ENCODE data around the gene FAM3A. TPM values are rescaled to one million over a fixed set of nuclear protein-coding genes. Genes with fewer than 3 reads are reported as not detected.

Gene FAM3A
- total RNA-seq, 5 donors from 2014 or later (not counting 1 experiment from before 2014, with no cell fraction given) = 33.9 to 67.6 (median 57.8) TPM

DNA sequence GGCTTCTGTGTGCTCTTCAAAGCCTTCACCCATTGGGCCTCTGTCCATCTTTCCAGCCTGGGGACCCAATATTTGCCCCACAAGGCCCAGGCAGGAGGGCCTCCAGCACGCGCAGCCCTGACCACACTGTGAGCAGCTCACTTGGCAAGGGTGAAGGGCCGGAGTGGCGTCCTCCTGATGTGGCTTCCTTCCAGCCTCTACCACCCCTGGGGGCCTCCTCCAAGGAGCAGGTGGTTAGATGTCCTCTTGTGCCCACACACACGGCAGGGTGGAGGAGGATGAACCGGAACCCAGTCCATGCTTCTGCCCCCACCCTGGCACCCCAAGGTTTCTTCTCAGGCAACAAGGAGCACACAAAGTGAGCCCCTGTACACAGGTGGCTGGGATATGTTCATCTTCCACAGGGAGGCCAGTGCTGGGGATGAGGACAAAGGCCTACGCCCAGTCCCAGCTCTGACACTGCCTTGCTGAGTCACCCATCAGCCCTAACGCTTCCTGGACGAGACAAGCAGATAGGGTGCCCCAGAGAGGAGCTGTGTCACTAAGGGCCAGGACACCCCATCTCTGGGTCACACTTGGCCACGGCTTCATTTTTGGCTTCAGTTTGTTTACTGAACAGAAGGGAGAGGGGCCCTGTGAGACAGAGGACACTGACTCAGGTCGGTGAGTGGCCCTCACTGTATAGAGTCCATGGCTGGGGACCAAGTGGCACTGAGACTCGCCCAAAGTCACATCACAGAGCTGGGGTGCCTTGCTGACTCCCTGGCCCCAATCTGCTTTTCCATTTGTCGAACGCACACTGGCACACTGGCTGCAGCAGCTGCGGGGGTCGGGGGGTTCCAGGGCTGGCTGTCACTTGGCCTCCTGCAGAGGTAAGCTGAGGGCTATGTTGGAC lies 31.5 kb downstream of the FAM3A start:
- Mint-ChIP-seq H3K36me3 (no peaks in the 10 kb centered on the region), H3K4me1 (peaks cover 25 to 37% (median 36%) of the 10 kb centered on the region in 3 donors), H3K27ac (peak overlapping the region; percentile 23 to 66), H3K4me3 (peak overlapping the region in 2 of 3 donors; percentile 3 to 61), H3K9me3 (no peaks in the 10 kb centered on the region), H3K27me3 (peaks cover 0 to 12% of the 10 kb centered on the region in 2 donors)
- ChIA-PET POLR2A (no interaction called here), CTCF (no interaction called here)
- no peaks in the 10 kb centered on the region for H3K9me3 ChIP-seq
- H3K27ac ChIP-seq (ENCODE audit: low read length) = no peak overlapping the region
- ATAC-seq (replicated peaks in 1 of 4) (no peak), DNase-seq (no peak)
- H3K4me3 ChIP-seq (ENCODE audit: control insufficient read depth in 1 of 2, extremely low read depth in 1 of 2, low read length in 1 of 2) = no peak overlapping the region
- 78% methylated on average over 3 of the region's 16 CpGs for WGBS (ENCODE audit: insufficient coverage)
- H3K27me3 ChIP-seq (replicated peaks in 1 of 2; ENCODE audit: control insufficient read depth in 2 of 2, extremely low read depth in 1 of 2, insufficient read depth in 2 of 2, low read length in 1 of 2) = no peaks in the 10 kb centered on the region
- H3K4me1 ChIP-seq (ENCODE audit: control insufficient read depth in 1 of 2, extremely low read depth in 1 of 2, insufficient read depth in 2 of 2, low read length in 2 of 2) = peaks cover 0 to 62% of the 10 kb centered on the region in 2 experiments
- H3K36me3 ChIP-seq (ENCODE audit: control insufficient read depth in 2 of 2, extremely low read depth in 1 of 2, insufficient read depth in 1 of 2, low read length in 1 of 2) = peaks cover 0 to 24% of the 10 kb centered on the region in 2 donors

- DNase-seq (no peak), ATAC-seq (replicated peaks in 1 of 4) (no peak)
- 71% methylated on average over 3 of the region's 7 CpGs for WGBS (ENCODE audit: insufficient coverage)
- H3K9me3 ChIP-seq = no peaks in the 10 kb centered on the region
- Mint-ChIP-seq H3K27ac (peak overlapping the region; percentile 34 to 49), H3K27me3 (peaks cover 0 to 12% of the 10 kb centered on the region in 2 donors), H3K36me3 (no peaks in the 10 kb centered on the region), H3K4me3 (peak overlapping the region in 1 of 3 donors; percentile 28), H3K9me3 (no peaks in the 10 kb centered on the region), H3K4me1 (peaks cover 26 to 31% (median 30%) of the 10 kb centered on the region in 3 donors)
- H3K27ac ChIP-seq (ENCODE audit: low read length) = no peak overlapping the region
- H3K36me3 ChIP-seq (ENCODE audit: control insufficient read depth in 2 of 2, extremely low read depth in 1 of 2, insufficient read depth in 1 of 2, low read length in 1 of 2) = peaks cover 0 to 21% of the 10 kb centered on the region in 2 donors
- no peak overlapping the region for H3K4me3 ChIP-seq (ENCODE audit: control insufficient read depth in 1 of 2, extremely low read depth in 1 of 2, low read length in 1 of 2)
- H3K4me1 ChIP-seq (ENCODE audit: control insufficient read depth in 1 of 2, extremely low read depth in 1 of 2, insufficient read depth in 2 of 2, low read length in 2 of 2) = peaks cover 0 to 58% of the 10 kb centered on the region in 2 experiments
- CTCF ChIA-PET = interaction anchor here in 1 of 2 donors (0.7 kb wide), 1 partner anchor 42 kb away, joined by 4 read pairs; no protein-coding TSS in a partner anchor
- POLR2A ChIA-PET = no interaction called here
- H3K27me3 ChIP-seq (replicated peaks in 1 of 2; ENCODE audit: control insufficient read depth in 2 of 2, extremely low read depth in 1 of 2, insufficient read depth in 2 of 2, low read length in 1 of 2) = no peaks in the 10 kb centered on the region
Observed at GRCh38 chrX:154483325-154483724, 32.7 kb downstream of the FAM3A start.

GRCh38 chrX:154482786-154483185 lies 33.2 kb downstream of the FAM3A start:
- H3K36me3 ChIP-seq (ENCODE audit: control insufficient read depth in 2 of 2, extremely low read depth in 1 of 2, insufficient read depth in 1 of 2, low read length in 1 of 2) = peaks cover 0 to 17% of the 10 kb centered on the region in 2 donors
- DNase-seq (no peak), ATAC-seq (replicated peaks in 1 of 4) (no peak)
- Mint-ChIP-seq H3K9me3 (no peaks in the 10 kb centered on the region), H3K27me3 (peaks cover 0 to 8% of the 10 kb centered on the region in 2 donors), H3K4me1 (peaks cover 24 to 30% (median 27%) of the 10 kb centered on the region in 3 donors), H3K36me3 (no peaks in the 10 kb centered on the region), H3K27ac (peak overlapping the region in 1 of 2 donors; percentile 34), H3K4me3 (no peak overlapping the region)
- ChIA-PET CTCF (interaction anchor here in 1 of 2 donors (0.7 kb wide), 1 partner anchor 42 kb away, joined by 4 read pairs; no protein-coding TSS in a partner anchor), POLR2A (no interaction called here)
- H3K9me3 ChIP-seq = no peaks in the 10 kb centered on the region
- no peak overlapping the region for H3K27ac ChIP-seq (ENCODE audit: low read length)
- WGBS (ENCODE audit: insufficient coverage) = 93% methylated on average over 3 of the region's 7 CpGs
- H3K4me3 ChIP-seq (ENCODE audit: control insufficient read depth in 1 of 2, extremely low read depth in 1 of 2, low read length in 1 of 2) = no peak overlapping the region
- H3K4me1 ChIP-seq (ENCODE audit: control insufficient read depth in 1 of 2, extremely low read depth in 1 of 2, insufficient read depth in 2 of 2, low read length in 2 of 2) = peaks cover 0 to 58% of the 10 kb centered on the region in 2 experiments
- no peaks in the 10 kb centered on the region for H3K27me3 ChIP-seq (replicated peaks in 1 of 2; ENCODE audit: control insufficient read depth in 2 of 2, extremely low read depth in 1 of 2, insufficient read depth in 2 of 2, low read length in 1 of 2)

GRCh38 chrX:154481911-154482601 lies 34.0 kb downstream of the FAM3A start:
- CTCF ChIA-PET = no interaction called here
- Mint-ChIP-seq H3K9me3 (no peaks in the 10 kb centered on the region), H3K36me3 (no peaks in the 10 kb centered on the region), H3K27ac (peak overlapping the region in 1 of 2 donors; percentile 28), H3K4me3 (peak overlapping the region in 1 of 3 donors; percentile 15), H3K4me1 (peaks cover 25 to 34% (median 31%) of the 10 kb centered on the region in 3 donors), H3K27me3 (peaks cover 0 to 8% of the 10 kb centered on the region in 2 donors)
- H3K4me3 ChIP-seq (ENCODE audit: control insufficient read depth in 1 of 2, extremely low read depth in 1 of 2, low read length in 1 of 2) = no peak overlapping the region
- POLR2A ChIA-PET = no interaction called here
- no peaks in the 10 kb centered on the region for H3K27me3 ChIP-seq (replicated peaks in 1 of 2; ENCODE audit: control insufficient read depth in 2 of 2, extremely low read depth in 1 of 2, insufficient read depth in 2 of 2, low read length in 1 of 2)
- DNase-seq (no peak), ATAC-seq (replicated peaks in 1 of 4) (no peak)
- peaks cover under 1 to 54% of the 10 kb centered on the region in 2 experiments for H3K4me1 ChIP-seq (ENCODE audit: control insufficient read depth in 1 of 2, extremely low read depth in 1 of 2, insufficient read depth in 2 of 2, low read length in 2 of 2)
- H3K36me3 ChIP-seq (ENCODE audit: control insufficient read depth in 2 of 2, extremely low read depth in 1 of 2, insufficient read depth in 1 of 2, low read length in 1 of 2) = peaks cover 0 to 15% of the 10 kb centered on the region in 2 donors
- whole genome bisulfite sequencing (ENCODE audit: insufficient coverage) = 89% methylated on average over 4 of the region's 14 CpGs
- no peak overlapping the region for H3K27ac ChIP-seq (ENCODE audit: low read length)
- no peaks in the 10 kb centered on the region for H3K9me3 ChIP-seq

DNA sequence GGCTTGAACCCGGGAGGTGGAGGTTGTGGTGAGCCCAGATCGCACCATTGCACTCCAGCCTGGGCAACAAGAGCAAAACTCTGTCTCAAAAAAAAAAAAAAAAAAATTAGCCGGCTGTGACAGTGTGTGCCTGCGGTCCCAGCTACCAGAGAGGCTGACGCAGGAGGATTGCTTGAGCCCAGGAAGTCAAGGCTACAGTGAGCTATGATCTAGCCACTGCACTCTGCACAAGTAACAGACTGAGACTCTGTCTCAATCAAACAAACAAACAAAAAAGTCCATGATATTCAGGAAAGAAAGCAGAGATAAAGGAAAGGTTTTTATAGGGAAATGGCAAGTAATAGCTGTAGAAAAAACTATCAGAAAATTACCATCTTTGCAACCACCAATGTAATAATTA lies 34.8 kb downstream of the FAM3A start:
- Mint-ChIP-seq H3K27me3 (peaks cover 0 to 8% of the 10 kb centered on the region in 2 donors), H3K36me3 (no peaks in the 10 kb centered on the region), H3K9me3 (no peaks in the 10 kb centered on the region), H3K27ac (no peak overlapping the region), H3K4me3 (no peak overlapping the region), H3K4me1 (peaks cover 25 to 37% (median 30%) of the 10 kb centered on the region in 3 donors)
- Histone ChIP-seq H3K36me3 (ENCODE audit: control insufficient read depth in 2 of 2, extremely low read depth in 1 of 2, insufficient read depth in 1 of 2, low read length in 1 of 2) (peaks cover 0 to 15% of the 10 kb centered on the region in 2 donors), H3K4me3 (ENCODE audit: control insufficient read depth in 1 of 2, extremely low read depth in 1 of 2, low read length in 1 of 2) (no peak overlapping the region), H3K27me3 (replicated peaks in 1 of 2; ENCODE audit: control insufficient read depth in 2 of 2, extremely low read depth in 1 of 2, insufficient read depth in 2 of 2, low read length in 1 of 2) (no peaks in the 10 kb centered on the region), H3K9me3 (no peaks in the 10 kb centered on the region), H3K4me1 (ENCODE audit: control insufficient read depth in 1 of 2, extremely low read depth in 1 of 2, insufficient read depth in 2 of 2, low read length in 2 of 2) (peaks cover 5 to 56% of the 10 kb centered on the region in 2 experiments), H3K27ac (ENCODE audit: low read length) (no peak overlapping the region)
- CTCF ChIA-PET = no interaction called here
- DNase-seq (no peak), ATAC-seq (replicated peaks in 1 of 4) (no peak)
- no CpG with 5 or more reads among the region's 5 CpGs for WGBS (ENCODE audit: insufficient coverage)
- POLR2A ChIA-PET = no interaction called here
